GM21529 (cell line): ENCODE measurements around the gene CCDC86.
A peak's percentile ranks its signal among the peaks of the same experiment; 100 is the strongest.
"Not testable (repeated sequence)": the region's sequence is repeated elsewhere in the genome, so short reads cannot be mapped to it uniquely, and the experiment has no call there.

Experiments used
- ATAC-seq: cut with Tn5 transposase; IDR thresholded peaks from one replicate; pipeline ENCODE4 v1.9.1; 2021; ENCODE audit not compliant: unreplicated experiment

The CCDC86 gene

GRCh38 chr11:60841797-60842667, at the start of gene CCDC86:
CCDC86 (plus strand) TSS chr11:60842113; CDS start chr11:60842125, 12 bp downstream.
- ATAC-seq, result peak; percentile 69

- no peak for ATAC-seq
Measured at GRCh38 chr11:60792521-60792920, 49.4 kb upstream of the CCDC86 start.

GRCh38 chr11:60795291-60795690, 46.6 kb upstream of the CCDC86 start:
- ATAC-seq, result no peak

- no peak for ATAC-seq
Measured at GRCh38 chr11:60797846-60798630, 43.9 kb upstream of the CCDC86 start.

GRCh38 chr11:60798631-60799030, 43.3 kb upstream of the CCDC86 start:
- no peak for ATAC-seq

GRCh38 chr11:60801194-60801593, 40.7 kb upstream of the CCDC86 start:
- ATAC-seq, result no peak

- ATAC-seq, result no peak
Measured at GRCh38 chr11:60803273-60803936, 38.5 kb upstream of the CCDC86 start.

GRCh38 chr11:60809249-60809648, 32.7 kb upstream of the CCDC86 start:
- ATAC-seq, result no peak

- no peak for ATAC-seq
Measured at GRCh38 chr11:60809691-60810090, 32.2 kb upstream of the CCDC86 start.

- no peak for ATAC-seq
Measured at GRCh38 chr11:60810151-60810550, 31.8 kb upstream of the CCDC86 start.

GRCh38 chr11:60810569-60810968, 31.3 kb upstream of the CCDC86 start:
- ATAC-seq, result no peak

- ATAC-seq, result no peak
Measured at GRCh38 chr11:60813324-60813723, 28.6 kb upstream of the CCDC86 start.

- no peak for ATAC-seq
Measured at GRCh38 chr11:60814112-60814511, 27.8 kb upstream of the CCDC86 start.

- no peak for ATAC-seq
Measured at GRCh38 chr11:60816590-60817157, 25.2 kb upstream of the CCDC86 start.

- ATAC-seq, result no peak
Measured at GRCh38 chr11:60818057-60818456, 23.9 kb upstream of the CCDC86 start.

- no peak for ATAC-seq
Measured at GRCh38 chr11:60821827-60822599, 19.9 kb upstream of the CCDC86 start.

- not testable (repeated sequence) for ATAC-seq
Measured at GRCh38 chr11:60823745-60824306, 18.1 kb upstream of the CCDC86 start.

- ATAC-seq, result no peak
Measured at GRCh38 chr11:60825118-60825517, 16.8 kb upstream of the CCDC86 start.

- no peak for ATAC-seq
Measured at GRCh38 chr11:60825790-60826189, 16.1 kb upstream of the CCDC86 start.
